Ectodermal cell (in vitro differentiated cells): ENCODE results near the gene ECE1.
"Not testable (repeated sequence)": the region's sequence is repeated elsewhere in the genome, so short reads cannot be mapped to it uniquely, and the experiment has no call there.

Experiments
- H3K27ac ChIP-seq: 2 replicates; pipeline ENCODE4 v1.7.0; 2013; ENCODE audit warnings: mild to moderate bottlenecking, low read depth, low read length; ENCODE audit not compliant: insufficient read depth, poor library complexity, severe bottlenecking
- H3K27me3 ChIP-seq: 2 replicates; pipeline ENCODE4 v1.7.0; 2013; ENCODE audit warnings: mild to moderate bottlenecking, low read length; ENCODE audit not compliant: insufficient read depth, control insufficient read depth, poor library complexity, severe bottlenecking
- H3K36me3 ChIP-seq: one replicate; pipeline ENCODE4 v1.7.0; 2013; ENCODE audit warnings: low read length; ENCODE audit not compliant: control insufficient read depth, insufficient read depth
- H3K4me1 ChIP-seq: one replicate; pipeline ENCODE4 v1.7.0; 2013; ENCODE audit warnings: low read length; ENCODE audit not compliant: control insufficient read depth, insufficient read depth
- H3K4me3 ChIP-seq: 2 replicates; pipeline ENCODE4 v1.7.0; 2013; ENCODE audit warnings: low read depth, low read length, control low read depth; ENCODE audit not compliant: insufficient read depth
- H3K9me3 ChIP-seq: 2 replicates; pipeline ENCODE4 v1.7.0; 2013; ENCODE audit warnings: mild to moderate bottlenecking, low read length, moderate library complexity; ENCODE audit not compliant: control insufficient read depth
- WGBS, 2 experiments: methylation state at CpG; one replicate each; pipeline ENCODE4 v1.1.7; 2013; ENCODE audit warnings: missing lambda C conversion rate in 2 of 2; 5-methylcytosine and 5-hydroxymethylcytosine counted together

ECE1 gene

DNA sequence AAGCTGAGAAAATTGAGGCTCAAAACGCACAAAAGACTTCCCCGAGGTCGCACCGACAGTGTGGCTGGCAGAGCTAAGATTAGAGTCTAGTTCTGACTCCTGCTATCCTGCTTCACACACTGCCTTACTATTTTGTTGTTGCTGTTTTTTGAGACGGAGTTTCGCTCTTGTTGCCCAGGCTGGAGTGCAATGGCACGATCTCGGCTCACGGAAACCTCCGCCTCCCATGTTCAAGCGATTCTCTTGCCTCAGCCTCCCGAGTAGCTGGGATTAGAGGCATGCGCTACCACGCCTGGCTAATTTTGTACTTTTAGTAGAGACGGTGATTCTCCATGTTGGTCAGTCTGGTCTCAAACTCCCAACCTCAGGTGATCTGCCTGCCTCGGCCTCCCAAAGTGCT is 112.0 kb downstream of the ECE1 start:
- H3K27me3 ChIP-seq, H3K4me3 ChIP-seq, H3K36me3 ChIP-seq, H3K27ac ChIP-seq, H3K9me3 ChIP-seq, H3K4me1 ChIP-seq: not testable (repeated sequence)
- WGBS, 2 experiments, result 92 to 94% methylated on average over 16 of the region's 16 CpGs

DNA sequence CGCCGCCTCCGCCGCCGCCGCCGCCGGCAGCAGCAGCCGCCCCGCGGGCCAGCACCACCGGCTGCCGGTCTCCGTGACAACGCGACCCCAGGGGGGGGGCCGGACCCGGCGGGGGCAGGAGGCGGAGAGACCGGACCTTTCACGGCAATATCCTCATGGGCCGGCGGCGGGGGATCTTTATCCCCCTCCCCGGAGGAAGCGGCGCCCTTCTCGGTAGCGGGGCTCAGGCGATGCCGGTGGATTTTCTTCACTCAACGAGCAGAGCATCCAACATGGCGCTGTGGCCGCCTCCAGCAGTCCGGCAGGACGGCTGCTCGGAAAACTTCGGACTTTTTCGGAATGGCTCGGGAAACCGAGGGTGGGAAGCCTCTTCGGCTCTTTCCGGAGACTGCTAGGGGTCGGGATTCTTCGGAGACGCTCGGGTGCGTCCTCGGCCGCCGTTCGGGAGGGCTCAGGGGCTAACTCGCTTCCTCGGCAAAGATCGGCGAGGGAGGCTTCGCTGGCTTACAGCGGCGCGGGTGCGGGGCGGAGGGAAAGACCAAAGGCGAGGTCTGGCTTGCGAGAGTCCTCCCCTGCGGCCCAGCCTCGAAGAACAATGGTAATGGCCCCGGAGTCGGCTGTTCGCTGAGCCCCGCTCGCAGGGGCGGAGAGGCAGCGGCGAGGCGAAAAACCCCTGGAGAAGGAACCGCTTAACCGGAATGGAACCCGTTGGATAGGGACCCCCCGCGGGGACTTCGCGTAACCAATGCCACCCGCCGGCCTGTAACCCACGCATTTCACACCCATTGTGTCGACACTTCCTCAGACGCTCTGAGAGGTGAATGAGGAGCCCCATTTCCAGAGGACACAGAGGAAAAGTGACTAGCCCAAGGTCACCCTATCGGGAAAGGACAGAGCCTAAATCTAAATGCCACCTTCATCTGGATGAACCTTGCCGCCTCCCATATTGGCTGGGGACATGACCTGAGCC is 113.4 kb downstream of the ECE1 start, which contains the start of gene EIF4G3:
Gene EIF4G3, minus strand, starts transcription at position 312 of the 970 bp plus-strand sequence. CDS start 174,155 bp downstream, outside the sequence.
- Histone ChIP-seq H3K4me1 (no peaks in the 10 kb centered on the region), H3K9me3 (no peaks in the 10 kb centered on the region), H3K36me3 (no peaks in the 10 kb centered on the region), H3K4me3 (peak within 1 kb of the TSS; percentile 80), H3K27me3 (no peaks in the 10 kb centered on the region), H3K27ac (peak within 1 kb of the TSS; percentile 95)
- WGBS, 2 experiments, result 3% methylated on average over 90 of the region's 90 CpGs

DNA sequence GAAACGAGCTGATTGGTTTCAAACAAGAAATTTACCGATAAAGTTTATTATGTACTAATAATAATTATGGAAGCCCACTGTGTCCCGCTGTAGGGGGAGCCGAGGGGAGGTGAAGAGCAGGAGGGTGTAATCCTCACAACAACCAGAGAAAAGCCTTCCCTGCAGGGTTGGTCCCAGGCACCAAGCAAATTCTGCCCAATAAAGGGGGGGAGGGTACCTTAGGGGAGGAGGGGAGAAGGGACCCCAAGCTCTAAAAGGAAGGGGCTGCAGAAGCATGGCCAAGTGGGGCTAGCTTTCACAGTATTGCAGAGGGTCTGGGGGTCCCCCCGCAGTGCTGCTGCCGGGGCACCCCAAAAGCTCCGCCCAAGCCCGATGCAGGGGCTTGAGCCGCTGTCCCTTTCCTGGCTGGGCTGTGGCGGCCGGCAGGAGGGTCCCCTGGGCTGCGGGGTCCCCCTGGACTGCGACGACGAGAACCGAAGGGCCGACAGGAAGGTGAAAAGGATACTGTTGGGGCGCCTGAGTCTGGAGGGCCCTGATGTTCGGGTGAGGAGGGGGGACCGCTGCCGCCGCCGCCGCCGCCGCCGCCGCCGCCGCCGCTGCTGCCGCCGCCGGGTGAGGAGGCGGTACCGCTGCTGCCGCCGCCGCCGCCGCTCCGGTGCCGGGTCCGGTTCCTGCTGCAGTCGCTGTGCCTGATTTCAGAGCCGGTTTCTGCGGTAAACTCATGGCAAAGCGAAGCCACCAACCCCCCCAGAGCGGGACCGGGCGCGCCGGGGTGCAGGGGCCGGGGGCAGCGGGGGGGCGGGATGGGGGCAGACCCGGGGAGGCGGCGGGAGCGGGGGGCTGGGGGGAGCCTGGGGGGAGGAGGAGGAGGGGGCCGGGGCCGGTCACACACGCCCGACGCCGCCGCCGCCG is 114.3 kb downstream of the ECE1 start:
- 0% methylated on average over 54 to 60 of the region's 69 CpGs for WGBS, 2 experiments
- H3K27ac ChIP-seq, result peak overlapping the region; percentile 58

DNA sequence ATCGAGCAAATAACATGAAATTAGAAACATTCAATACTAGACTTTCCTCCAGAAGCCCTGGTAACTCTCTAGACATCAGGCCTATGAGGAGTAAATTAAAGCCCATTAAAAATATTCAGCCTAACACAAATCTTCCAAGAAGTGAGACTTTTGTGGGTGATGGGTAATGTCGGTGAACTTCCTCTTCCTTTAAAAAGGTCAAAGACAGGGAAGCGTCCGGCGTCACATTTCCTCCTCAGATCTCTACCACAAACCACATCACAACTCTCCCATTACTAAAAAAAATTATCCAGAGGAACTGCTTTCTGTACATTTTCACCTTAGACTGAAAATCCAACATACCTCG is 115.0 kb downstream of the ECE1 start:
- H3K9me3 ChIP-seq, result no peaks in the 10 kb centered on the region
- H3K27ac ChIP-seq, result peak overlapping the region; percentile 58
- H3K4me3 ChIP-seq, result peak overlapping the region; percentile 80
- H3K36me3 ChIP-seq, result peaks cover 4% of the 10 kb centered on the region
- no peaks in the 10 kb centered on the region for H3K27me3 ChIP-seq
- no peaks in the 10 kb centered on the region for H3K4me1 ChIP-seq
- WGBS, 2 experiments, result 10 to 13% methylated on average over 4 to 5 of the region's 6 CpGs

More for the DNA sequence above, 114.3 kb downstream of the ECE1 start:
- H3K9me3 ChIP-seq, result no peaks in the 10 kb centered on the region
- H3K36me3 ChIP-seq, result peaks cover 3% of the 10 kb centered on the region
- peak overlapping the region; percentile 80 for H3K4me3 ChIP-seq
- H3K4me1 ChIP-seq, result no peaks in the 10 kb centered on the region
- H3K27me3 ChIP-seq, result no peaks in the 10 kb centered on the region

DNA sequence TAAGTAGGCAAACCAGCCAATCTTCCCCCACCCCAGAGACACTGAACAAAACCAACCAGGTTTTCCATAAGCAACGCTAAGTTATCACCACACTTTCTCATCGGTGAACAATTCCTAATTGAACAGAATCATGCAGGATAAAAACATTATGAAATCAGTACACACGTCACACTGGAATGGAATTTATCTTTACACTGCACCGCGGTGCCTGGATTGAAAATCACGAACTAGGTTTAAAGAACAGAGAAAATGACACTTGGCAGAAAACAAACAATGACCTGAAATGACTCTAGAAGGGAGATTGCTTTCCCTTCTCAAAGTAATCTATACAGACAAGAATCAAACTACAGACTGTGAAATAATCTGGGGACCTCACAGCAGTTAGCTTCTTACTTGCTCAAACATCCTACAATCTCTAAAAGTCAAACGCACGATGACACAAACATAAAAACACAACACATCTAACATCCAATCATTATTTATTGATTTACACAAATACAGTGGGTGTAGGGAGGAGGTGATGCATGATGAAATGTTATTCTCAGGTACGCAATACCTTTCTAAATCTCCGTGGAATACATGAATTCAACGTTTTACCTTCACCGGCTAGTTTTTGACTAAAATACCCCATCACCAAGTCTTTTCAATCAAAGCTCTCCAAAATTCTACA is 115.5 kb downstream of the ECE1 start:
- Histone ChIP-seq H3K4me3 (peak overlapping the region; percentile 80), H3K27me3 (no peaks in the 10 kb centered on the region), H3K9me3 (no peaks in the 10 kb centered on the region), H3K4me1 (no peaks in the 10 kb centered on the region), H3K27ac (no peak overlapping the region), H3K36me3 (peaks cover 6% of the 10 kb centered on the region)
- WGBS, 2 experiments, result 49 to 58% methylated on average over 11 to 12 of the region's 12 CpGs

DNA sequence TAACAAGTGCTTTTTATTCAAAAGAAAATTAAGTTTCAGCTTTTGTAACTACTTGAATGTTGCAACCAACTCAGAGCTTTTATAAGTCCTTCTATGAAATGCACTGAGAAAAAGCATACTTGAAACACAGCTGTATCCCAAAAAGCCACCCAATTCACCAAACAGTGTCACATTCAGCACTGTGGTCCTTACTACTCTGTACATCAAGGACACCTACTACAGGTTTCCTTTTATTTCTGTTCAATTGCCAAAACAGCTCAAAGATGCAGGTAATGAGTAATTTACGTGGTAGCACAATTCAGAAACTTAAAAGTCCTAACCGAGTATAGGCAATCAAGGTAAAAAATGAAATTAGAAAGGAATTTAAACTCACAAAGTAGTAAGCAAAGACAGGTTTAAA is 116.0 kb downstream of the ECE1 start:
- no peaks in the 10 kb centered on the region for H3K4me1 ChIP-seq
- no peaks in the 10 kb centered on the region for H3K9me3 ChIP-seq
- no peaks in the 10 kb centered on the region for H3K27me3 ChIP-seq
- peaks cover 6% of the 10 kb centered on the region for H3K36me3 ChIP-seq
- H3K4me3 ChIP-seq, result peak overlapping the region; percentile 80
- WGBS, 2 experiments, result 84 to 87% methylated on average over 2 of the region's 2 CpGs
- H3K27ac ChIP-seq, result no peak overlapping the region

DNA sequence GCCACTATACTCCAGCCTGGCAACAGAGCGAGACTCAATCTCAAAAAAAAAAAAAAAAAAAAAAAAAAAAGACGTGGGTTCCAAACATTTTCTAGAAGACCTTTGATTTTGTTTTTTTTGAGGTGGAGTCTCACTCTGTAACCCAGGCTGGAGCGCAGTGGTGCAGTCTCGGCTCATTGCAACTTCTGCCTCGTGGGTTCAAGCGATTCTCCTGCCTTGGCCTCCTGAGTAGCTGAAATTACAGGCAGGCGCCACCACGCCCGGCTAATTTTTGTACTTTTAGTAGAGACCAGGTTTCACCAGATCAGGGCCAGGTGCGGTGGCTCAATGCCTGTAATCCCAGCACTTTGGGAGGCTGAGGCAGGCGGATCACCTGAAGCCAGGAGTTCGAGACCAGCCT is 117.2 kb downstream of the ECE1 start:
- H3K4me1 ChIP-seq, H3K9me3 ChIP-seq, H3K36me3 ChIP-seq, H3K27ac ChIP-seq, H3K4me3 ChIP-seq, H3K27me3 ChIP-seq: not testable (repeated sequence)
- 91 to 92% methylated on average over 10 to 12 of the region's 12 CpGs for WGBS, 2 experiments

DNA sequence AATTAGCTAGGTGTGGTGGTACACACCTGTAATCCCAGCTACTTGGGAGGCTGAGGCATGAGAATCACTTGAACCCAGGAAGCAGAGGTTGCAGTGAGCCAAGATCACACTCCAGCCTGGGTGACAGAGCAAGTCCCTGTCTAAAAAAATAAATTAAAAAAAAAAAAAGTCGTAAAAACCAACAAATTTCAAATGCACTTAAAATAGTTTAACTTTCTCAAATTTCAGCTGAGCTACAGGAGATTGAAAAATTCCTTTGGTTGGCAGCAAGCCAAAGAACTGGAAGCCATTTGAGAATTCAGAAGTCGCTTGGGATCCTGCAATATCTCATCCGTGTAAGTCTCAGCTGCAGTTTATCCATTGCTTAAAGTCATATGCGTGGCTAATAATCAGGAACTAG is 119.4 kb downstream of the ECE1 start:
- H3K4me3 ChIP-seq, H3K27me3 ChIP-seq, H3K27ac ChIP-seq, H3K9me3 ChIP-seq, H3K4me1 ChIP-seq: not testable (repeated sequence)
- peaks cover 14% of the 10 kb centered on the region for H3K36me3 ChIP-seq
- WGBS, 2 experiments, result 95 to 100% methylated on average over 2 of the region's 4 CpGs

DNA sequence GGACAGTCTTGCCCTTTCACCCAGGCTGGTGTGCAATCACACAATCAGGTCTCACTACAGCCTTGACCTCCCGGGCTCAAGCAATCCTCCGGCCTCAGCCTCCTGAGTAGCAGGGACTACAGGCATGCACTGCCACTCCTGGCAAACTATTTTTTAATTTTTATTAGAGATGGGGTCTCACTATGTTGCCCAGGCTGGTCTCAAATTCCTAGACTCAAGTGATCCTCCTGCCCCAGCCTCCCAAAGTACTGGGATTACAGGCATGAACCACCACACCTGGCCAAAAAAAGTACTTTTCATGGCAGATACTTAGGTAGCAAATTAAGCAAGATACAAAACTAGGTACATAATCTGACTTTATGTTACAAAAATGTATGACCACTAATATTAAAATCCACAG is 121.8 kb downstream of the ECE1 start:
- Histone ChIP-seq H3K36me3 (peaks cover 14% of the 10 kb centered on the region), H3K27ac (no peak overlapping the region), H3K27me3 (no peaks in the 10 kb centered on the region), H3K4me1 (no peaks in the 10 kb centered on the region), H3K4me3 (no peak overlapping the region), H3K9me3 (no peaks in the 10 kb centered on the region)
- WGBS, 2 experiments, result 88 to 95% methylated on average over 2 of the region's 2 CpGs
